NK-92 treated with Interleukin-12 subunit alpha and Interleukin-12 subunit beta, amount 100 ng/mL, for 24 hours (cell line): ENCODE results near the gene SLC27A3.
"Not testable (repeated sequence)": the region's sequence is repeated elsewhere in the genome, so short reads cannot be mapped to it uniquely, and the experiment has no call there.

Experiments used
- DNase-seq: peaks from one replicate; lab custom pipeline; 2025; lab: John Stamatoyannopoulos, UW

Gene SLC27A3

GRCh38 chr1:153763365-153764225, 11.6 kb upstream of the SLC27A3 start:
- DNase-seq: no peak

GRCh38 chr1:153764310-153764709, 10.9 kb upstream of the SLC27A3 start:
- DNase-seq: no peak

DNA sequence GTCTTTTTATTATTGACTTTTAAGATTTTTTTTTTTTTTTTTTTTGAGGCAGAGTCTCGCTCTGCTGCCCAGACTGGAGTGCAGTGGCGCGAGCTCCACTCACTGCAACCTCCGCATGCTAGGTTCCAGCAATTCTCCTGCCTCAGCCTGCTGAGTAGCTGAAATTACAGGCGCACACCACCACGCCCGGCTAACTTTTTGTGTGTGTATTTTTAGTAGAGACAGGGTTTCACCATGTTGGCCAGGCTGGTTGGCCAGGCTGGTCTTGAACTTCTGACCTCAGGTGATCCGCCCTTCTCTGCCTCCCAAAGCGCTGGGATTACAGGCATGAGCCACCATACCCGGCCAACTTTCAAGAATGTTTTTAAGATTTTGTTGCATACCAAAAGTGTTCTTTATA, 8.5 kb upstream of the SLC27A3 start:
- DNase-seq: not testable (repeated sequence)

- no peak for DNase-seq
Measured at GRCh38 chr1:153767519-153767918, 7.7 kb upstream of the SLC27A3 start.

DNA sequence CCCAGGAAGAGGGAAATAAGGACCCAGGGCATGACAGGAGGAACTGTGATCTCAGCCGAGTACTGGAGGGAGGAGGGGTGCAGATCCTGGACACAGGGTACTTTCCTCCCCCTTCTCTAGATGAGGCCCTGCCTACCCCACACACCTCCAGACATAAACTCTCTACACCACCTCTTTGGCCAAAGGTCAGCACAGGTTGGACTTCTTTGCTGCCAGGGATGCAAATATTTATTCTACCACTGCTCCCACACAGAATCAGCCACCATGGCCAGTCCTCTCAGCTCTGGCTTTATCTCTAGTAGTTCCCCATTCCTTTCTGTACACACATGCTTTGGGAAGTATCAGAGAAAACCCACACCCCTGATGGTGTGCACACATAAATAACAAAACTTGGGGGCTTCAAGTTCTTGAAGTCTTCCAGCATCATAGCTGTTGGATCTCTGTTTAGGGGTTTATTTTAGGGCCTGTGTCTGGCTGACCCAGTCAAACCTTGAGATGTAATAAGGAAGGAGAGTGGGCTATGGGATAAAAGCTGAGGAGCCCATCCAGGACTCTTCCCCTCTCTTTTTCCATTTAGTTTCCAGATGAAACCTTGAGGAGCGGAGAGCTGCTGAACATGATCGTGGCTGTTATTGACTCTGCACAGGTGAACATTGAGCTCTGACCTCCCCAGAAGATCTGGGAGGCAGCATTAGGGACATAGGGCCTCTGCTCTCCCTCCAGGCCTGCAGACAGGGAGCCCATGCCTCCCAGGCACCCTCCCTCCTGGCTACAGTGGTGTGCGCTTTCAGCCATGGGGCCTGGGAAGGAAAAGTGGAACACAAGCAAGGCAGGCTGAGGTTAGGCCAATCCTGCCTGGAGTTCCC, 6.7 kb upstream of the SLC27A3 start:
- DNase-seq: no peak

DNA sequence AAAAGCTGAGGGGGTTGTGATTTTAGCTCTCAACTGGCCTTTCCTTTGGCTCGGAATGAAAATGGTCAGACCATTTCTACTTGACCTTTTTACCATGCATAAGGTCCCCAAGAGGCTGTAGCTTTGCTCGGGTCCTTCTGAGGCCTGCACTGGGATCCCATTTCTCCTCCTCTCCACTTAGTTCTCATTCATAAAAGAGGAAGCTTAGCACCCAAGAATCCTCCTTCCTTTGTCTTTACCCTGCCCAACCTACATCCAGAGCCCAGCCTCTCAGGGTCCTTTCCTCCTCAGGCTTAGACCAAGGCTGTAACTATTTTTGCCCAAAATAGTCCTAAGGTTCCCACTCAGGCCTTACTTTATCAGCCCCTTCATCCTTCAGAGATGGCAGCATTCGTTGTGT, 6.0 kb upstream of the SLC27A3 start:
- no peak for DNase-seq

DNA sequence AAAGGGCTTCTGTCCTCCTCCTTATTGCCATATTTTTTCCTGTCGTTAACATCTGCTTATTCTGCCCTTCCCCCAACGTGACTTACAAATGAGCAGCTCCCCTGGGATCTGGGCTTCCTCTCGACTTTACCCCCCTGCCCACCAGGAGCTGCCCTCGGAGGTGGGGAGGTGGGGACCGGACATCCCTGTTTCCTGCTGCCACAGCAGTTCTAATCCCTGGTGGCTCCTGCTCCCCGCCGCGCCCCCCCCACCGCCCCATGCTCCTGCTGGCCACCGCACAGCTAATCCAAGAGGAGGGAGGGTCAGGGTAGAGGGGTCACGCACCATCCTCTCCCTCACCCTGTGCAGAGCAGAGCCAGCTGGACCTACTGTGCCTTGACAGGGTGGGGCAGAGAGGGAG, 4.4 kb upstream of the SLC27A3 start:
- DNase-seq: no peak

DNA sequence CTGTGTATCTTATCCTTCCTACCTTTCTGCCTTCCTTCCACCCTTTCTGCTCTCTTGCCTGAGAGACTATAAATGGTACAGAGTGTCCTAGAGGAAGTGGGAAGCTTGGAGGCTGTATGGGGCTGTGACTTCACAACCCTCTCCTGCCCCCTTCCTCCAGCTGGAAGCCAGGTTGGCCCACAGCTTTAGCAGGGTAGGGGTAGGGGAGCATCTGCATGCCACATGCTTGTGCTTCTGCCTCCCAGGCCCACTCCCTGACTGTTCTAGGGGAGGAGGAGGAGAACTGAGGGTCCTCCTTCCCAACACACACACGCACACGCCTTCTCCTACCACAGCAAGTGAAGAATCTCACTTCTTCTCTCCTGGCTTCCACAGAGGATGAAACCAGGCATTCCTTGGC, 3.9 kb upstream of the SLC27A3 start:
- DNase-seq: no peak

DNA sequence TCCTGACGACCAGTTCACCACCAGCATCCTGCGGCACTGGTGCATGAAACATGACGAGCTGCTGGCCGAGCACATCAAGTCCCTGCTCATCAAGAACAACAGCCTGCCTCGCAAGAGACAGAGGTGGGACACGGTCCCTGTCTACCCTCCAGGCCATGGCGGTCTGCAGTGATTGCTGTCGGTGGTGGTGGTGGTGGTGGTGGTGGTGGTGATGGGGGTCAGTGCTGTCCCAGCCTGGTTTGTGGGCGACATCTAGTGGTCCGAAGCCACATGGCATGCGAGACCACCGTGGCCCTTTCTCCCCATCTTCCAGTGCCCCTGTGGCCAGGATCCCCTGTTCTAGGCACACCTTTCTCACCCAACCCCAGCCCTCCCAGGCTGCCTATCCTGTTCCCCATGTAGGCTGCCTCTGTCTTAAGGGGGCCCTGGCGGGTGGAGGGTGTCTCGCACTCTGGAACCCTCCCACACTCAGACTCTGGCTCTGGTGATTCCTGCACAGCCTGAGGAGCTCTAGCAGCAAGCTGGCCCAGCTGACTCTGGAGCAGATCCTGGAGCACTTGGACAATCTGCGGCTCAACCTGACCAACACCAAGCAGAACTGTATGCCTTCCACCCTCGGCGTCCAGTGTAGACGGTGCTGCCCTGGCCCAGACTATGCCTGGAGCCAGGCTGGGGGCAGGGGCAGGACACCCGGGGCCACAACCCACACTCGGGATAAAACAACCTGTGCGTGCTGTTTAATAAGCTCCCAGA, 3.2 kb upstream of the SLC27A3 start:
- DNase-seq: no peak

DNA sequence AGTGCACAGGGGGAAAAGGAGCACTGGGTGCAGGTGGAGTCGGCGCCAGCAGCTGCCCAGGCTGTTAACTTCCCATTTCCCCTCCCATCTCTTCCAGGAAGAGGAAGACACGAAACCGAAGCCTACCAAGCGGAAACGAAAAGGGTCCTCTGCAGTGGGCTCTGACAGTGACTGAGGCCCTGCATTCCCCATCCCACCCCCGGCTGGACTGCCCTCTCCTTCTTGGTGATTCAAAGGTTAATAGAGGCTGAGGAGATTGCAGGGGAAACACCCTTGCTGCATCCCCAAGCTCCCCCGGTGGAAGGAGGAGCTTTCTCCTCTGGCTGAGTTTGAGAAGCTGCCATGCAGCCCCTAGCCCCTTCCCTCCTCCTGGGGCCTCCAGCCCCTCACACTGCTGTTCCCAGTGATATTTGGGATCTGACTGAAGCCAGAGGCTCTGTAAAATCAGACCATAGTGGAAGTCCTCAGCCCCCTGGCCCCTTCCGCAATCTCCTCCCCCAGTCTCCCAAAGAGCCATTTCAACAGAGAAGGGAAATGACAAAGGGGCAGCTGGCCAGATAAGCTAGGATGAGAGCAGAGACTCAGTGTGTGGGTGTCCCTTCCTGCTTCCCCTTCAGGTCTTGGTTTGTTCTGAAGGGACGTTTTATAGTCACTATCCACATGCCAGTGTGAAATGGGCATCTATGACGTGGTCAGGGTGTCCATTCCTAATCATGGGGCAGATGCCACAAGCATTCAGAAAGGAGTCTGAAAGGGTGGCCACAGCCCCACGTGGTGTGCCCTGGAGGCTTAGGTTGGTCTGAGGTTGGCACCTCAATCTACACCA, 1.9 kb upstream of the SLC27A3 start:
- no peak for DNase-seq

DNA sequence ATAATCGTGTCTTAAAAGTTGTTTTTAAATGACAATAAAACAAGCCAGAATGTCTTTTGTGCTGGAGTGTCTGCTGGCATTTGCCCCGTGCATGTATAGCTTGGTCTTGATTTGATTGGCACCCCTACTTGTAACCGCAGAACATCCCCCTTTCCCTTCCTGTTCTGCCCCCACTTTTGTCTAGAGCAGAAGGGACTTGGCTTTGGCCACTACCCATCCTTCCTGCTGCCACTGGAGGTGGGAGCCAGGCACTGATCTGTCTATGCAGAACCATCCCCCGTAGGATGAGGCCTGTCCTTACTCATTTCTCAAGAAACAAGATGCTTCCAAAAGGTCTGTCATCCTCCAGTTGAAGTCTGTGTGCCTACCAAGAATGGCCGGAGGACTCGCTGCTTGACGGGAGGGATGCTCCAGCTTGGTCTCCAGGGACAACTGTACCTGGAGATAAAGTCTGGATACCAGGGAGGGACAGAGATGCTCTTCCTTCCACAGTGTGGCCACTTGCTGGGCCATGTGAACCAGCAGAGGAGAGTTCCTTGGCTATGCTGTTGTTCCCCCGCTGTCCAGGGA, 1.1 kb upstream of the SLC27A3 start:
- DNase-seq: no peak

DNA sequence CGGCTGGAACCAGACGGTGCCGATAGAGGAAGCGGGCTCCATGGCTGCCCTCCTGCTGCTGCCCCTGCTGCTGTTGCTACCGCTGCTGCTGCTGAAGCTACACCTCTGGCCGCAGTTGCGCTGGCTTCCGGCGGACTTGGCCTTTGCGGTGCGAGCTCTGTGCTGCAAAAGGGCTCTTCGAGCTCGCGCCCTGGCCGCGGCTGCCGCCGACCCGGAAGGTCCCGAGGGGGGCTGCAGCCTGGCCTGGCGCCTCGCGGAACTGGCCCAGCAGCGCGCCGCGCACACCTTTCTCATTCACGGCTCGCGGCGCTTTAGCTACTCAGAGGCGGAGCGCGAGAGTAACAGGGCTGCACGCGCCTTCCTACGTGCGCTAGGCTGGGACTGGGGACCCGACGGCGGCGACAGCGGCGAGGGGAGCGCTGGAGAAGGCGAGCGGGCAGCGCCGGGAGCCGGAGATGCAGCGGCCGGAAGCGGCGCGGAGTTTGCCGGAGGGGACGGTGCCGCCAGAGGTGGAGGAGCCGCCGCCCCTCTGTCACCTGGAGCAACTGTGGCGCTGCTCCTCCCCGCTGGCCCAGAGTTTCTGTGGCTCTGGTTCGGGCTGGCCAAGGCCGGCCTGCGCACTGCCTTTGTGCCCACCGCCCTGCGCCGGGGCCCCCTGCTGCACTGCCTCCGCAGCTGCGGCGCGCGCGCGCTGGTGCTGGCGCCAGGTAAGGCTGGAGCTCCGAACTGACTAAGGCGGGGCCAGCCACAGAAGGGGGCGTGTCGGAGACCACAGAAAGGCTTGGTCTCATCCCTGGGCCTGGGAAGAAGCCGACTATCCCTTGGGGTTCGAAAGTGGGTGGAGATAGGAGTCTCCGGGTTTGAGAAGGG, 486 bp downstream of the SLC27A3 start:
- peak; percentile 88 for DNase-seq

GRCh38 chr1:153776352-153776751, 1.1 kb downstream of the SLC27A3 start:
- no peak for DNase-seq

- DNase-seq: no peak
Measured at GRCh38 chr1:153776845-153777370, 1.7 kb downstream of the SLC27A3 start.

DNA sequence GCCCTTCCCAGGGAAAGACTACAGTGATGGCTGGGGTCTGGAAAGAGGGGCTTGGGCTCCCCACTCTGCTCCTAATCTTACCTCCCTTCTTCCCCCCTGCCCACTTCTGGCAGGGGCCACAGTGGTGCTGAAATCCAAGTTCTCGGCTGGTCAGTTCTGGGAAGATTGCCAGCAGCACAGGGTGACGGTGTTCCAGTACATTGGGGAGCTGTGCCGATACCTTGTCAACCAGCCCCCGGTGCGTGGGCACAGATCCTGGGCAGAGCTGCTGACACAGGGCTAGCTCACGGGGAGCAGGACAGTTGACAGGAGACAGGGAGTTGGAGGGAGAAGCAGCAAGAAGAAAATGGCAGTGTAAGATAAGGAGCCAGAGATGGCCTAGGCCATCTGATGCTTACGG, 2.4 kb downstream of the SLC27A3 start:
- no peak for DNase-seq

DNA sequence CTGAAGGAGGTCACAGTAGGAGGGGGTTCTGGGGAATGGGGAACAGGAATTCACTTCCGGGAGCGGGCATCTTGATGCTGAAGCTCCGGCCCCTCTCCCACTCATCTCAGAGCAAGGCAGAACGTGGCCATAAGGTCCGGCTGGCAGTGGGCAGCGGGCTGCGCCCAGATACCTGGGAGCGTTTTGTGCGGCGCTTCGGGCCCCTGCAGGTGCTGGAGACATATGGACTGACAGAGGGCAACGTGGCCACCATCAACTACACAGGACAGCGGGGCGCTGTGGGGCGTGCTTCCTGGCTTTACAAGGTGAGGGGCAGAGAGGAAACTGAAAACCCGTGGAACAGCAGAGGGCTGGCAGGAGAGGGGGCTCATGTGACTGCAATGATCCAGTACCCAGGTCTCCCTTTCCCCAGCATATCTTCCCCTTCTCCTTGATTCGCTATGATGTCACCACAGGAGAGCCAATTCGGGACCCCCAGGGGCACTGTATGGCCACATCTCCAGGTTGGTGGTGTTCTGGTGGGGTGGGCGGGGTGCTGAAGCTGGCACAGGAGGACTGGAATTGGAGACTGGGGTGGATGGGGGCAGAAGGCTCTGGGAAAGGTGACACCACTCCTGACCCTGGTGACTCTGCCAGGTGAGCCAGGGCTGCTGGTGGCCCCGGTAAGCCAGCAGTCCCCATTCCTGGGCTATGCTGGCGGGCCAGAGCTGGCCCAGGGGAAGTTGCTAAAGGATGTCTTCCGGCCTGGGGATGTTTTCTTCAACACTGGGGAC, 3.0 kb downstream of the SLC27A3 start:
- DNase-seq: no peak

GRCh38 chr1:153778824-153779519, 3.8 kb downstream of the SLC27A3 start:
- no peak for DNase-seq

- no peak for DNase-seq
Measured at GRCh38 chr1:153779781-153780541, 4.8 kb downstream of the SLC27A3 start.
